Stimulated activated CD8-positive, alpha-beta memory T cell treated with anti-CD3 and anti-CD28 coated beads, Interleukin-4, amount 100 ng/mL, for 1 hour (primary cell): ENCODE data around the gene GK2.

Experiments
- DNase-seq, 2 donors: peaks; one replicate each; pipeline ENCODE4 v3.0.0-alpha.2; 2020; ENCODE audit warnings: low read depth in 2 of 2, low spot score in 1 of 2

Gene GK2

GRCh38 chr4:79390890-79391289 lies 17.1 kb downstream of the GK2 start:
- DNase-seq = no peak

GRCh38 chr4:79385641-79386040 lies 22.4 kb downstream of the GK2 start:
- DNase-seq = no peak

DNA sequence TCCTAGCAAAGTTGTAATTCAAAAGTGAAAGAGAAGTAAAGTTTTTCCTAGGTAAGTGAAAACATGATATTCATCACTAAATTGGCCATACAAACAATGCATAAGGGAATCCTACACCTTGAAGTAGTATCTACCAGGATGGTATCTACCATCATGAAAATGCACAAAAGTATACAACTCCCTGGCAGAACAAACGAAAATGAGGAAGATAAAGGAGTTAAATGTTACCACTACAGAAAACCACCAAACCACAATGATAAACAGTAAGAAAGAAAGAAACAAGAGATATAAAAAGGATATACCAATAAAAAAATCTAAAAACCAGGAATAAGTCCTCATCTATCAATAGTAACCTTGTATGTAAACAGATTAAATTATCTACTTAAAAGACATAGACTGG lies 26.9 kb downstream of the GK2 start:
- no peak for DNase-seq

DNA sequence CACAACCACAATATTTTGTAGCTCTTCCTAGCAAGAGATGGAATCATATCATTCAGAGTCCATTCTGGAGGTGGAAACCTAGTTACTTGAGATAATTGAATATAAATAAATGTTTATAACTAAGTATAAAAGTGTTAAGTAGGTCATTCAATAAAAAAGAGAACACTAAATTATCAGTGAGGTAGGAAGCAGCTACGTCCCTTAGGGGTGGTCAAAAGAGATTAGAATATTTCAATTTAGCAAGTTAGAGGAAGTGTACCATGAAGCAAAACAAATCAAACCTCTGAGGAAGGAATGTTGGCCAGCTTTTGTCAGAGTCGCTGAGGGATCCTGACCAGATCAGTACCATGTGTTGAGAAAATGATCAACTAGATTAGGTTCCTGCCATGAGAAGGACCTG lies 38.0 kb downstream of the GK2 start:
- no peak for DNase-seq

DNA sequence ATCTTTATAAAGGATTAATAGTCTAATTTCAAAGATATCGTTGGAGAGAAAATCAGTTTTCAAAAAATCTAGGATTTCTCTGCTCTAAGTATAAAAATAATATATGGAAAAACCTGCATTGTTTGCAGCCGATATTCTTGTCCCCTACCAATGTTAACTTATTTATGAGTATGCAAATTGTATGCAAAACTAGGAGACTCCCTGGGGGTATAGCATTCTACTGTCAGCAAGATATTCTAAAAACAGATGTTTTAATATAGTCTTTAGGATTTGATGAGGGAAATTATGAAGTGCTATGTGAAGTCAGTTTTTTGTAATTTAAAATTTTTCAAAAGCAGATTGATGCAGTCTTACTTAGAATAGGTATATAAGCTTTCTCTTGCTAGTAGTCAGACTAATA lies 40.9 kb downstream of the GK2 start:
- no peak for DNase-seq

DNA sequence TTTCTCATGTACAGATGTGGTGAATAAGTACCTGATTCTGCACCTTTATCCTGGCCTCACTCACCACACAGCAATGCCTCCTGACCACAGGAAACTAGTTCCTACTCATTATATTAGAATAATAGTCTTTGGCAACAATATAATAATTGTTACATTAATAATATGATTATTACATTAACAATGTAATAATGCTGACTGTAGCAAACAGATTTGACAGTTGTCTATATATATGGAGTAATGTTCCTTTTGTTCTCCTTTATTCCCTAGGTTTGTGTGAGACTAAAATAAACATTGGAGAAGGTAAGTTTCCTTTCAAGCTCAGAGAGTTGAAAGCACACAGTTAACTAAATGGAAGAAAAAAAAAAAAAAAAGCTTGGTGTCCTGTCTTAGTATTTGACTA lies 41.6 kb downstream of the GK2 start:
- DNase-seq = no peak

DNA sequence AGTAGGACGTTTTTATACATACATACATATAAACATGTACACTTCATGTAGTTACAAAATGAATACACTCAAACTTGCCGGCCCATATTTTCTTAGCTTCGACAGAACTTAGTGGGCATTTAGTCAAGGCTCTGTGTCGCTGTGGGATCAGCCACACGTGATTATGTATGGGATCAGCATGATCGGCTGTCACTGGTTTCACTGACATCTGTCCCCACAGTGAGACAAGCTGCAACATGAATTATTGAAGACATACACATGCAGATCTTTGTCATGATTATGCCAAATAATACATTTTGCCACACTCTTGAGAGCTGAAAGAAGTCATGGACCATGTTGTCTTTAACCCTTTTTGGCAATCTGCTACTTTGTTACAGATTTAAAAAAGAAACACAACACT lies 44.0 kb downstream of the GK2 start:
- no peak for DNase-seq

DNA sequence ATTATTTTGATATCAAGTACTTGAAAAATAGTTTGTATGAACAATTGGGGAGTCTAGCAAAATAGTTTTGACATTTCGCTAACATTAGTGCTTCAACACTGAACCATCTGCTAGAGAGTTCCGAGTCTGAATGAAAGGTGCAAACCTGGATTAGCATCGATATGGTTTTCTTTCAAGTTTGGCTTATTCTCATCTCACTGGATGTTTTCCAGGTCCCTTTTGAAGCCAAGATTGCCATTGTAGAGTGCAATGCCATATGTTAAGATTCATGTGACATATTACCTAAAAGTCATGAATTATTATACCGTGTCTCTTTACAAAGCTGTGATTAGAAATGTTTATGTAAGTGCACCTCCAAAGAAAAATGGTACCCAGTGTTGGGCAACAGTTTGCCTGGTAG lies 45.4 kb downstream of the GK2 start:
- no peak for DNase-seq

DNA sequence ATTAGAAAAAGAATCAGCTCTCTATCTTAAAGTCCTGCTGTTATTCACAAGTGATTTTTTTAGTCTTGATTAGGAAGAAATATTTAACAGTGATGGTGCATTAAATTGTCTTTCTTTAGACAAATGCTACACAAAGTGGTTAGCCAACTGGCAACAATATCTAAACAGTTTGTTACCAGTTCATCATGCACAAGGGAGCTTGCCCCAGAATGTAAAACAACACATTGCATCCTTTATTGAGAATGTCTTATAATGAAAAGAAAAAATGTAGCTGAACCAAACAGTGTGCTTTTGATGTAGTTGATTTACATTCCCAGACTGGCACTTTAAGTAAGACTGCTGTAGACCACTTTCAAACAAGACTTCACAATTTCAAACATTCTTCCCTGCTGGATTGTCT lies 48.0 kb downstream of the GK2 start:
- no peak for DNase-seq

DNA sequence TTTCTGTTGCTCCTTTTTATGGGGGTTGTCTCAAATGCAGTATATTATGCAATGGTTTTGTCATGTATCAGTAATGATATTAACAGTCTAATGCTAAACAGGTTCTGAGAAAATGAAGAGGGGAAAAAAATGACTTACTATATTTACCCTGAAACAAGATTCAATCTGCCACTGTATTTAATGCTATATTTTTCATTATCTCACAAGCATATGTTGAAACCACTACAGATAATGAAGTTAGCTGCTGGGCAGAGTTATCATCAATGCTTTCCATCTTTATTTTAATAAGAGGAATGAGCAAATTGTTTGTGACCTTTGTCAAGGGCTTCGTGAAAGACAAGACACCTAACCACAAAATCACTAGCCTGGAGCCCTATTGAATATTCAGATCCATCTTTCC lies 49.6 kb downstream of the GK2 start:
- no peak for DNase-seq

DNA sequence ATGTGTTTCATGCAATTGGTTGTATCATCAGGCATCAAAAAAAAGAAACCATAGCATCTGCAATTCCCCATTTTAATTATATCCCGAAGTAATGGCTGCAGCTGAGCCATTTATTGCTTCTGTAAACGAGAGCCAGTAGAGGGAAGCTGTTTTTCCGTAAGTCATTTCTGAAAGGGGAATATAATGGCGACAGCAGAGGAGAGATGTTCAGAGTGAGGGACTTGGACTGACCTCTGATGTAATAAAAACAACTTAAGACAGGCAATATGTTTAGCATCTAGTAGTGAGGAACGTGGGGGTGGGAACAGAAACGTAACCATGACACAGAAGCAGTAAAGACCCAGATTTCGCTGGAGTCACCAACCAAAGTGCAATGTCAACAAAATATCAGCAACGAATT lies 50.7 kb downstream of the GK2 start:
- DNase-seq = no peak
